Measurements from ENCODE around the gene FBXL15. TPM values are rescaled to one million over a fixed set of nuclear protein-coding genes. Genes with fewer than 3 reads are reported as not detected.
A peak's percentile ranks its signal among the peaks of the same experiment; 100 is the strongest.

The FBXL15 gene
- total RNA-seq: 6.8 and 9.9 TPM in 2 replicates

GRCh38 chr10:102420714-102421506 lies at the start of gene FBXL15:
Gene FBXL15, plus strand, starts transcription at chr10:102420836. Its CDS starts 294 bp downstream, at chr10:102421130.

GRCh38 chr10:102395400-102396316 lies 25.0 kb upstream of the FBXL15 start, which contains the start of gene NFKB2:
Gene NFKB2, plus strand, starts transcription at chr10:102395705. Its CDS starts 255 bp downstream, at chr10:102395960.

GRCh38 chr10:102418622-102419268 lies 1.9 kb upstream of the FBXL15 start, which contains the start of gene PSD:
Gene PSD, minus strand, starts transcription at chr10:102418785. Its CDS starts 1,747 bp downstream, at chr10:102417038.

GRCh38 chr10:102432162-102432950 lies 11.7 kb downstream of the FBXL15 start, which contains the start of gene CUEDC2:
Gene CUEDC2, minus strand, starts transcription at chr10:102432574. Its CDS starts 7,386 bp downstream, at chr10:102425188.

GRCh38 chr10:102451105-102451969 lies 30.7 kb downstream of the FBXL15 start, which contains the start of gene C10orf95:
Gene C10orf95, minus strand, starts transcription at chr10:102451543. Its CDS starts 450 bp downstream, at chr10:102451093.

Small RNA genes lying within 50 kb of the gene (small RNA-seq; reads per million reads assigned to genes)
- gene MIR146B: 598 reads per million, percentile 99 among the genes with 10 or more reads in this experiment

Other genes starting within 250 kb of the FBXL15 start
- gene ELOVL3, start 194.5 kb upstream of the FBXL15 start, total RNA-seq: 1.1 TPM in 1 of 2 replicates, not detected in the other
- gene PITX3, start 179.3 kb upstream of the FBXL15 start, total RNA-seq: not detected in 2 replicates
- 33.1 and 47.7 TPM in 2 replicates for gene GBF1, start 175.3 kb upstream of the FBXL15 start, total RNA-seq
- 15.4 and 25.2 TPM in 2 replicates for gene NFKB2, start 25.1 kb upstream of the FBXL15 start, total RNA-seq
- gene PSD, start 2.1 kb upstream of the FBXL15 start, total RNA-seq: 1.1 and 1.6 TPM in 2 replicates
- 35.6 and 51.8 TPM in 2 replicates for gene CUEDC2, start 11.7 kb downstream of the FBXL15 start, total RNA-seq
- not detected in 2 replicates for gene C10orf95, start 30.7 kb downstream of the FBXL15 start, total RNA-seq
- 105 and 120 TPM in 2 replicates for gene ACTR1A, start 81.9 kb downstream of the FBXL15 start, total RNA-seq
- gene SUFU, start 83.1 kb downstream of the FBXL15 start, total RNA-seq: 2.2 TPM in 2 replicates
- 64.7 and 102 TPM in 2 replicates for gene TRIM8, start 223.6 kb downstream of the FBXL15 start, total RNA-seq